HepG2 (cell line): Measurements from ENCODE around the gene TMC8. TPM values are rescaled to one million over a fixed set of nuclear protein-coding genes. Genes with fewer than 3 reads are reported as not detected.

Experiments used
- ATAC-seq: fragments of 200-7000 bp; cut with Tn5 transposase; 3 replicates; pipeline ENCODE4 v1.9.1; 2020; ENCODE audit warnings: mild to moderate bottlenecking, moderate library complexity
- BruUV-seq: library from RNA; stranded (reverse); fragments of 400-500 nt; replicated peaks from 2 replicates; lab custom pipeline; 2021; lab: Mats Ljungman, UMichigan
- CTCF ChIA-PET: fragments of 300-600 bp; formaldehyde crosslinking; extraction: SDS; loops from one replicate; lab custom pipeline; 2021; ENCODE audit warnings: low total read pairs, inconsistent platforms, low intra/inter-chr PET ratio; lab: Yijun Ruan, JAX
- POLR2A ChIA-PET: fragments of 350-600 bp; sonication (Branson Sonifier 250); formaldehyde crosslinking; loops from one replicate; lab custom pipeline; 2020; ENCODE audit warnings: antibody characterized with exemption, inconsistent platforms; lab: Yijun Ruan, JAX
- DNase-seq: peaks from one replicate; pipeline ENCODE4 v3.0.0-alpha.2; 2015; ENCODE audit warnings: low spot score
- FAIRE-seq: peaks from 3 replicates; lab custom pipeline; 2011; peaks lifted over from hg19 to GRCh38; lab: Jason Lieb, UNC
- H2AFZ ChIP-seq: one replicate; pipeline ENCODE4 v1.6.1; 2011; ENCODE audit warnings: low read length, inconsistent platforms
- H3K27ac ChIP-seq: fragments of 300-600 bp; 3 replicates; pipeline ENCODE4 v1.8.0; 2011; ENCODE audit warnings: mixed run types, mild to moderate bottlenecking, mixed read lengths, low read length, inconsistent platforms; ENCODE audit not compliant: insufficient read depth; ENCODE audit errors: extremely low read length
- H3K27me3 ChIP-seq, 2 experiments: fragments of 200-600 bp in 1 of 2; 2 replicates in 1 of 2; 3 replicates in 1 of 2; pipeline versions ENCODE4 v1.6.0 to v1.8.0; 2011; ENCODE audit warnings: low read length in 2 of 2, mild to moderate bottlenecking in 2 of 2, moderate library complexity in 2 of 2, inconsistent platforms in 1 of 2; ENCODE audit not compliant: insufficient read depth in 2 of 2, control insufficient read depth in 1 of 2
- H3K36me3 ChIP-seq, 2 experiments: fragments of 200-600 bp in 1 of 2; replicated peaks in 1 of 2; 2 replicates in 1 of 2; 3 replicates in 1 of 2; pipeline versions ENCODE4 v1.5.1 to v1.8.0; 2011; ENCODE audit warnings: low read length in 2 of 2, inconsistent platforms in 1 of 2; ENCODE audit not compliant: insufficient read depth in 2 of 2, control insufficient read depth in 1 of 2
- H3K4me1 ChIP-seq: 2 replicates; pipeline ENCODE4 v1.5.1; 2012; ENCODE audit warnings: low read length, inconsistent platforms; ENCODE audit not compliant: insufficient read depth
- H3K4me2 ChIP-seq: 2 replicates; pipeline ENCODE4 v1.6.0; 2011; ENCODE audit warnings: low read depth, low read length, inconsistent platforms
- H3K4me3 ChIP-seq, 3 experiments: fragments of 200-600 bp in 1 of 3; sonication (generic), shearing (Covaris generic) in 1 of 3; replicated peaks in 1 of 3; 2 replicates each; pipeline ENCODE4 v1.5.1; 2011 to 2016; ENCODE audit warnings: low read length in 3 of 3, inconsistent platforms in 2 of 3, low read depth in 2 of 3, mild to moderate bottlenecking in 2 of 3, control low read depth in 1 of 3, mixed read lengths in 1 of 3; ENCODE audit not compliant: insufficient read depth in 1 of 3
- H3K79me2 ChIP-seq: one replicate; pipeline ENCODE4 v1.6.1; 2011; ENCODE audit warnings: low read length, inconsistent platforms; ENCODE audit not compliant: insufficient read depth
- H3K9ac ChIP-seq: 2 replicates; pipeline ENCODE4 v1.6.0; 2011; ENCODE audit warnings: mild to moderate bottlenecking, low read depth, low read length, inconsistent platforms; ENCODE audit not compliant: insufficient read depth
- H3K9me3 ChIP-seq: 2 replicates; pipeline ENCODE4 v1.5.1; 2012; ENCODE audit warnings: mild to moderate bottlenecking, low read length
- H4K20me1 ChIP-seq: 2 replicates; pipeline ENCODE4 v1.6.0; 2011; ENCODE audit warnings: inconsistent platforms, mild to moderate bottlenecking, low read length, moderate library complexity; ENCODE audit not compliant: insufficient read depth
- ARID2 ChIP-seq: sonication (generic); formaldehyde crosslinking; IDR thresholded peaks from 2 replicates; pipeline ENCODE4 v1.8.1; 2022; ENCODE audit warnings: mild to moderate bottlenecking, missing genetic modification reagents, borderline replicate concordance
- FOSL2 ChIP-seq: sonication (generic); formaldehyde crosslinking; IDR thresholded peaks from 2 replicates; pipeline ENCODE4 v1.4.0; 2020; ENCODE audit warnings: missing genetic modification reagents
- FOXK2 ChIP-seq: fragments of 450-650 bp; IDR thresholded peaks from 2 replicates; pipeline ENCODE4 v1.6.1; 2016
- HOXA7 ChIP-seq: sonication (generic); formaldehyde crosslinking; IDR thresholded peaks from 2 replicates; pipeline ENCODE4 v1.8.1; 2022; ENCODE audit warnings: mild to moderate bottlenecking, missing genetic modification reagents, moderate library complexity
- MED1 ChIP-seq: sonication (generic); formaldehyde crosslinking; IDR thresholded peaks from 2 replicates; pipeline ENCODE4 v1.4.0; 2020; ENCODE audit warnings: missing genetic modification reagents
- NFATC3 ChIP-seq: sonication (generic); formaldehyde crosslinking; IDR thresholded peaks from 2 replicates; pipeline ENCODE4 v1.5.1; 2020; ENCODE audit warnings: mild to moderate bottlenecking, missing genetic modification reagents
- NKX3-1 ChIP-seq: sonication (generic); formaldehyde crosslinking; IDR thresholded peaks from 2 replicates; pipeline ENCODE4 v1.5.0; 2020; ENCODE audit warnings: missing genetic modification reagents
- PBX2 ChIP-seq: IDR thresholded peaks from 2 replicates; pipeline ENCODE4 v1.6.1; 2016; ENCODE audit warnings: control low read depth
- SKI ChIP-seq: fragments of 450-650 bp; IDR thresholded peaks from one replicate; pipeline ENCODE4 v1.6.1; 2018; ENCODE audit warnings: mild to moderate bottlenecking; ENCODE audit not compliant: partially characterized antibody
- TBX3 ChIP-seq: fragments of 450-650 bp; IDR thresholded peaks from 2 replicates; pipeline ENCODE4 v1.6.1; 2017; ENCODE audit warnings: antibody characterized with exemption, mild to moderate bottlenecking, inconsistent platforms, borderline replicate concordance
- ZNF670 ChIP-seq: sonication (generic); formaldehyde crosslinking; IDR thresholded peaks from 2 replicates; pipeline ENCODE4 v1.8.0; 2022; ENCODE audit warnings: mild to moderate bottlenecking, missing genetic modification reagents, borderline replicate concordance
- ZNF761 ChIP-seq: sonication (generic); formaldehyde crosslinking; conservative IDR thresholded peaks from 2 replicates; pipeline ENCODE4 v1.4.0; 2020; ENCODE audit warnings: mild to moderate bottlenecking, missing genetic modification reagents
- WGBS: methylation state at CpG from one replicate; pipeline ENCODE4 v1.1.6; 2017; ENCODE audit warnings: low lambda C conversion rate; 5-methylcytosine and 5-hydroxymethylcytosine counted together
- in situ Hi-C: cut with HindIII; loops from 2 replicates; pipeline ENCODE4 v1.10.0; 2017; ENCODE audit warnings: low pct_unique_long_range_greater_than_20kb; ENCODE audit not compliant: extremely low pct_ligation_motif_present
- intact Hi-C: fragments of 100-400 bp; cut with micrococcal nuclease; formaldehyde crosslinking; loops from one replicate; pipeline ENCODE4 v1.10.0; 2022; ENCODE audit not compliant: unreplicated experiment
- polyA plus RNA-seq, 8 experiments: library from polyadenylated mRNA; depleted of rRNA in 3 of 8; stranded (reverse) in 7 of 8; unstranded in 1 of 8; fragments of >200 nt; fragmentation: Illumina TruSeq in 4 of 8; extraction: Trizol in 4 of 8; gene quantifications; 2 replicates each; pipeline versions ENCODE4 v1.2.1 to v1.2.3, GENCODE V29; 2011 to 2016; ENCODE audit warnings: low read depth in 4 of 8, missing spikeins in 1 of 8, mixed read lengths in 1 of 8; ENCODE audit not compliant: insufficient read depth in 1 of 8
- total RNA-seq, 5 experiments: library from RNA; depleted of rRNA; stranded (reverse); fragments of >200 nt; fragmentation: Illumina TruSeq; extraction: Trizol; gene quantifications; 2 replicates each; pipeline ENCODE4 v1.2.3, GENCODE V29; 2016; ENCODE audit warnings: low read depth in 1 of 5
- TF ChIP-seq, protein P1 (sequence below): sonication (generic); formaldehyde crosslinking; IDR thresholded peaks from 2 replicates; pipeline ENCODE4 v1.4.0; 2020; ENCODE audit warnings: missing genetic modification reagents
- TF ChIP-seq, protein P2 (sequence below): sonication (generic); formaldehyde crosslinking; IDR thresholded peaks from 2 replicates; pipeline ENCODE4 v1.5.0; 2020; ENCODE audit warnings: missing genetic modification reagents
- TF ChIP-seq, protein P3 (sequence below): sonication (generic); formaldehyde crosslinking; IDR thresholded peaks from 2 replicates; pipeline ENCODE4 v1.9.0; 2021; ENCODE audit warnings: missing genetic modification reagents, mild to moderate bottlenecking, borderline replicate concordance
- TF ChIP-seq, protein P4 (sequence below): sonication (generic); formaldehyde crosslinking; IDR thresholded peaks from 2 replicates; pipeline ENCODE4 v1.5.0; 2020; ENCODE audit warnings: mild to moderate bottlenecking, missing genetic modification reagents

The TMC8 gene
- total and polyA plus RNA-seq, 2 of the 13 experiments (the other 11 are each of a cell fraction or from before 2014, with no cell fraction given) = 0.53 to 7.8 TPM

GRCh38 chr17:78096093-78096492 lies 34.5 kb upstream of the TMC8 start (continued):
- TF ChIP-seq PBX2 (CRISPR knock-in tag) (no peak), ZNF670 (CRISPR knock-in tag) (no peak), ARID2 (CRISPR knock-in tag) (no peak)
- TF ChIP-seq, protein P1, sequence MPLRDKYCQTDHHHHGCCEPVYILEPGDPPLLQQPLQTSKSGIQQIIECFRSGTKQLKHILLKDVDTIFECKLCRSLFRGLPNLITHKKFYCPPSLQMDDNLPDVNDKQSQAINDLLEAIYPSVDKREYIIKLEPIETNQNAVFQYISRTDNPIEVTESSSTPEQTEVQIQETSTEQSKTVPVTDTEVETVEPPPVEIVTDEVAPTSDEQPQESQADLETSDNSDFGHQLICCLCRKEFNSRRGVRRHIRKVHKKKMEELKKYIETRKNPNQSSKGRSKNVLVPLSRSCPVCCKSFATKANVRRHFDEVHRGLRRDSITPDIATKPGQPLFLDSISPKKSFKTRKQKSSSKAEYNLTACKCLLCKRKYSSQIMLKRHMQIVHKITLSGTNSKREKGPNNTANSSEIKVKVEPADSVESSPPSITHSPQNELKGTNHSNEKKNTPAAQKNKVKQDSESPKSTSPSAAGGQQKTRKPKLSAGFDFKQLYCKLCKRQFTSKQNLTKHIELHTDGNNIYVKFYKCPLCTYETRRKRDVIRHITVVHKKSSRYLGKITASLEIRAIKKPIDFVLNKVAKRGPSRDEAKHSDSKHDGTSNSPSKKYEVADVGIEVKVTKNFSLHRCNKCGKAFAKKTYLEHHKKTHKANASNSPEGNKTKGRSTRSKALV (CRISPR knock-in tag) = no peak

DNA sequence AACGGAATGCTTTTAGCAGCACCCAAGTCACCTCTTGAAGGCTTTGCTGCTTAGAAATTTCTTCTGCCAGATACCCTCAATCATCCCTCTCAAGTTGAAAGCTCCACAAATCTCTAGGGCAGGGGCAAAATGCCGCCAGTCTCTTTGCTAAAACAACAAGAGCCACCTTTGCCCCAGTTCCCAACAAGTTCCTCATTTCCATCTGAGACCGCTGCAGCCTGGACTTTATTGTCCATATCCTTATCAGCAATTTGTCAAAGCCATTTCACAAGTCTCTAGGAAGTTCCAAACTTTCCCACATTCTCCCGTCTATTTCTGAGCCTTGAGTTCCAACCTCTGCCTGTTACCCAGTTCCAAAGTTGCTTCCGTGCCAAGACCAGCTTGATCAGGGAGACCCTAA lies 29.5 kb upstream of the TMC8 start:
- CTCF ChIA-PET = no interaction called here
- BruUV-seq = no TSS peak
- H3K9me3 ChIP-seq = peaks cover 7% of the 10 kb centered on the region; the same call in 1 of the 2 replicates
- ATAC-seq (no peak), FAIRE-seq (no peak), DNase-seq (no peak)
- H3K79me2 ChIP-seq = no peaks in the 10 kb centered on the region
- H3K27ac ChIP-seq = no peak overlapping the region
- H3K27me3 ChIP-seq = no peaks in the 10 kb centered on the region
- intact Hi-C loops = no loop called here
- no peak overlapping the region for H3K9ac ChIP-seq
- 96% methylated on average over 5 of the region's 5 CpGs for WGBS
- H3K4me1 ChIP-seq = peaks cover 22% of the 10 kb centered on the region
- H4K20me1 ChIP-seq = no peaks in the 10 kb centered on the region
- H2AFZ ChIP-seq = no peak overlapping the region
- in situ Hi-C loops = no loop called here
- H3K4me3 ChIP-seq = no peak overlapping the region
- no peak overlapping the region for H3K4me2 ChIP-seq
- peaks cover 21 to 49% of the 10 kb centered on the region in 2 experiments for H3K36me3 ChIP-seq
- POLR2A ChIA-PET = no interaction called here
- TF ChIP-seq TBX3 (no peak), SKI (no peak), FOXK2 (no peak), HOXA7 (CRISPR knock-in tag) (no peak), ZNF761 (CRISPR knock-in tag) (no peak), NKX3-1 (CRISPR knock-in tag) (no peak), FOSL2 (CRISPR knock-in tag) (no peak), MED1 (CRISPR knock-in tag) (no peak), PBX2 (CRISPR knock-in tag) (no peak), NFATC3 (CRISPR knock-in tag) (no peak)
- TF ChIP-seq, protein P2, sequence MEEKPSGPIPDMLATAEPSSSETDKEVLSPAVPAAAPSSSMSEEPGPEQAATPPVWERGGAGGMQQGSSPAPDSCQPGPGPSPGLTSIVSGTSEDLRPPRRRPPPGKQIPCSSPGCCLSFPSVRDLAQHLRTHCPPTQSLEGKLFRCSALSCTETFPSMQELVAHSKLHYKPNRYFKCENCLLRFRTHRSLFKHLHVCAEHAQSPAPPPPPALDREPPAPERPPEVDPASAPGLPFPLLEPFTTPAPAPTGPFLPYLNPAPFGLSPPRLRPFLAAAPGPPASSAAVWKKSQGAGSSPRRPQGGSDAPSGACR (CRISPR knock-in tag) = no peak
- TF ChIP-seq, protein P3, sequence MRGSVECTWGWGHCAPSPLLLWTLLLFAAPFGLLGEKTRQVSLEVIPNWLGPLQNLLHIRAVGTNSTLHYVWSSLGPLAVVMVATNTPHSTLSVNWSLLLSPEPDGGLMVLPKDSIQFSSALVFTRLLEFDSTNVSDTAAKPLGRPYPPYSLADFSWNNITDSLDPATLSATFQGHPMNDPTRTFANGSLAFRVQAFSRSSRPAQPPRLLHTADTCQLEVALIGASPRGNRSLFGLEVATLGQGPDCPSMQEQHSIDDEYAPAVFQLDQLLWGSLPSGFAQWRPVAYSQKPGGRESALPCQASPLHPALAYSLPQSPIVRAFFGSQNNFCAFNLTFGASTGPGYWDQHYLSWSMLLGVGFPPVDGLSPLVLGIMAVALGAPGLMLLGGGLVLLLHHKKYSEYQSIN (CRISPR knock-in tag) = no peak
- TF ChIP-seq, protein P4, sequence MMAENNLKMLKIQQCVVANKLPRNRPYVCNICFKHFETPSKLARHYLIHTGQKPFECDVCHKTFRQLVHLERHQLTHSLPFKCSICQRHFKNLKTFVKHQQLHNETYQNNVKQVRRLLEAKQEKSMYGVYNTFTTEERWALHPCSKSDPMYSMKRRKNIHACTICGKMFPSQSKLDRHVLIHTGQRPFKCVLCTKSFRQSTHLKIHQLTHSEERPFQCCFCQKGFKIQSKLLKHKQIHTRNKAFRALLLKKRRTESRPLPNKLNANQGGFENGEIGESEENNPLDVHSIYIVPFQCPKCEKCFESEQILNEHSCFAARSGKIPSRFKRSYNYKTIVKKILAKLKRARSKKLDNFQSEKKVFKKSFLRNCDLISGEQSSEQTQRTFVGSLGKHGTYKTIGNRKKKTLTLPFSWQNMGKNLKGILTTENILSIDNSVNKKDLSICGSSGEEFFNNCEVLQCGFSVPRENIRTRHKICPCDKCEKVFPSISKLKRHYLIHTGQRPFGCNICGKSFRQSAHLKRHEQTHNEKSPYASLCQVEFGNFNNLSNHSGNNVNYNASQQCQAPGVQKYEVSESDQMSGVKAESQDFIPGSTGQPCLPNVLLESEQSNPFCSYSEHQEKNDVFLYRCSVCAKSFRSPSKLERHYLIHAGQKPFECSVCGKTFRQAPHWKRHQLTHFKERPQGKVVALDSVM (CRISPR knock-in tag) = no peak
